Measurements from ENCODE around the gene BRD1.

GRCh38 chr22:49727881-49728569 lies 99.6 kb downstream of the BRD1 start:
- TF ChIP-seq ZNF217 (CRISPR knock-in tag; IDR thresholded peaks at IDR 0.05) (no peak), MYC (IDR thresholded peaks at IDR 0.05; ENCODE audit: low read depth, low read length) (no peak), MYC (CRISPR knock-in tag; IDR thresholded peaks at IDR 0.05; ENCODE audit: borderline replicate concordance, low read depth) (no peak), HINFP (tag; conservative IDR thresholded peaks at IDR 0.05; ENCODE audit: low read depth) (no peak), KDM4B (IDR thresholded peaks at IDR 0.05; ENCODE audit: borderline replicate concordance in 2 of 2, low read depth in 1 of 2) (no peak), MTA3 (IDR thresholded peaks at IDR 0.05; ENCODE audit: borderline replicate concordance) (no peak), E4F1 (CRISPR knock-in tag; IDR thresholded peaks at IDR 0.05; ENCODE audit: borderline replicate concordance) (no peak), SIN3A (IDR thresholded peaks at IDR 0.05; ENCODE audit: borderline replicate concordance in 2 of 2, control insufficient read depth in 1 of 2, low read depth in 2 of 2, low read length in 2 of 2) (no peak), PKNOX1 (IDR thresholded peaks at IDR 0.05) (no peak), MTA2 (IDR thresholded peaks at IDR 0.05; ENCODE audit: low read depth) (no peak), ELF4 (CRISPR knock-in tag; IDR thresholded peaks at IDR 0.05) (no peak)

Measured in K562 (cell line).